ENCODE results near the gene KRTAP10-12.

- no peak for TF ChIP-seq CTCF (IDR thresholded peaks at IDR 0.05)
- no peak for TF ChIP-seq EZH2phosphoT487 (IDR thresholded peaks at IDR 0.05)
Measured at GRCh38 chr21:44732956-44733355, 36.0 kb downstream of the KRTAP10-12 start.

All from neural progenitor cell (in vitro differentiated cells).